ENCODE results near the gene ZNF169.
"Not testable (repeated sequence)": the region's sequence is repeated elsewhere in the genome, so short reads cannot be mapped to it uniquely, and the experiment has no call there.

The ZNF169 gene

GRCh38 chr9:94347451-94347850 is 88.4 kb downstream of the ZNF169 start:
- DNase-seq (ENCODE audit: low spot score), result not testable (repeated sequence)

- DNase-seq (ENCODE audit: low spot score), result not testable (repeated sequence)
These were observed 89.7 kb downstream of the ZNF169 start for GRCh38 chr9:94348754-94349153.
